Measurements from ENCODE around the gene ARF1.

ARF1 gene

GRCh38 chr1:228062812-228063211 is 19.7 kb upstream of the ARF1 start:
- Mint-ChIP-seq H3K4me1 (no peaks in the 10 kb centered on the region), H3K27me3 (ENCODE audit: low read depth) (peaks cover 72% of the 10 kb centered on the region), H3K9me3 (peaks cover 5% of the 10 kb centered on the region), H3K27ac (no peak overlapping the region), H3K4me3 (no peak overlapping the region), H3K36me3 (ENCODE audit: low read depth) (no peaks in the 10 kb centered on the region)
- TF ChIP-seq CTCF (IDR thresholded peaks at IDR 0.05; ENCODE audit: unreplicated experiment in 3 of 3): no peak

GRCh38 chr1:228063251-228064191 is 19.0 kb upstream of the ARF1 start:
- no peak overlapping the region for H3K27ac Mint-ChIP-seq
- no peaks in the 10 kb centered on the region for H3K9me3 Mint-ChIP-seq
- H3K27me3 Mint-ChIP-seq (ENCODE audit: low read depth): peaks cover 72% of the 10 kb centered on the region
- no peak for TF ChIP-seq CTCF (IDR thresholded peaks at IDR 0.05; ENCODE audit: unreplicated experiment in 3 of 3)
- H3K4me1 Mint-ChIP-seq: no peaks in the 10 kb centered on the region
- no peak overlapping the region for H3K4me3 Mint-ChIP-seq
- no peaks in the 10 kb centered on the region for H3K36me3 Mint-ChIP-seq (ENCODE audit: low read depth)

GRCh38 chr1:228064296-228064695 is 18.2 kb upstream of the ARF1 start:
- TF ChIP-seq CTCF (IDR thresholded peaks at IDR 0.05; ENCODE audit: unreplicated experiment in 3 of 3): no peak
- H3K27ac Mint-ChIP-seq: no peak overlapping the region
- no peak overlapping the region for H3K4me3 Mint-ChIP-seq
- no peaks in the 10 kb centered on the region for H3K36me3 Mint-ChIP-seq (ENCODE audit: low read depth)
- no peaks in the 10 kb centered on the region for H3K4me1 Mint-ChIP-seq
- H3K27me3 Mint-ChIP-seq (ENCODE audit: low read depth): peaks cover 71% of the 10 kb centered on the region
- no peaks in the 10 kb centered on the region for H3K9me3 Mint-ChIP-seq

- Mint-ChIP-seq H3K4me1 (no peaks in the 10 kb centered on the region), H3K4me3 (no peak overlapping the region), H3K9me3 (no peaks in the 10 kb centered on the region), H3K27me3 (ENCODE audit: low read depth) (peaks cover 68% of the 10 kb centered on the region), H3K27ac (no peak overlapping the region), H3K36me3 (ENCODE audit: low read depth) (no peaks in the 10 kb centered on the region)
- no peak for TF ChIP-seq CTCF (IDR thresholded peaks at IDR 0.05; ENCODE audit: unreplicated experiment in 3 of 3)
Observed at GRCh38 chr1:228064741-228065542, 17.6 kb upstream of the ARF1 start.

GRCh38 chr1:228065543-228066347 is 16.8 kb upstream of the ARF1 start:
- no peak overlapping the region for H3K27ac Mint-ChIP-seq
- no peak overlapping the region for H3K4me3 Mint-ChIP-seq
- H3K27me3 Mint-ChIP-seq (ENCODE audit: low read depth): peaks cover 67% of the 10 kb centered on the region
- no peak for TF ChIP-seq CTCF (IDR thresholded peaks at IDR 0.05; ENCODE audit: unreplicated experiment in 3 of 3)
- no peaks in the 10 kb centered on the region for H3K36me3 Mint-ChIP-seq (ENCODE audit: low read depth)
- H3K9me3 Mint-ChIP-seq: no peaks in the 10 kb centered on the region
- H3K4me1 Mint-ChIP-seq: no peaks in the 10 kb centered on the region

All from nephron (organoid).